Vagina (tissue), 2 donors: ENCODE measurements around the gene REXO4.

Source experiments
- CTCF ChIP-seq, 3 experiments: fragments of 450-650 bp in 2 of 3; fragments of 200-600 bp in 1 of 3; sonication (generic) in 1 of 3; IDR thresholded peaks; one replicate each; pipeline ENCODE4 v1.5.1; 2017 to 2019; ENCODE audit warnings: antibody characterized with exemption in 3 of 3, mild to moderate bottlenecking in 2 of 3, moderate library complexity in 2 of 3
- POLR2AphosphoS5 ChIP-seq, 2 donors: sonication (generic); formaldehyde crosslinking; IDR thresholded peaks; one replicate each; pipeline ENCODE4 v1.9.0; 2017; ENCODE audit warnings: antibody characterized with exemption in 2 of 2, mild to moderate bottlenecking in 2 of 2, low read depth in 1 of 2; ENCODE audit not compliant: insufficient read depth in 1 of 2

- TF ChIP-seq CTCF (IDR thresholded peaks at IDR 0.05), result peak; percentile 49 to 81 (median 54)
- TF ChIP-seq POLR2AphosphoS5 (IDR thresholded peaks at IDR 0.05; ENCODE audit: insufficient read depth in 1 of 2, low read depth in 1 of 2), result no peak
Observed at GRCh38 chr9:133406480-133407307, 11.1 kb downstream of the REXO4 start.
